C4-2B (cell line): ENCODE results near the gene VWF.

ENCODE experiments used
- CTCF ChIP-seq: fragments of 450-650 bp; conservative IDR thresholded peaks from 2 replicates; pipeline ENCODE4 v1.5.1; 2017; ENCODE audit warnings: mild to moderate bottlenecking
- ZFX ChIP-seq: fragments of 450-650 bp; IDR thresholded peaks from 2 replicates; pipeline ENCODE4 v1.6.1; 2017

- TF ChIP-seq CTCF: no peak
- TF ChIP-seq ZFX: no peak
Measured at GRCh38 chr12:5997260-5997659, 127.2 kb downstream of the VWF start.
